ENCODE results near the gene FALEC.
"Not testable (repeated sequence)": the region's sequence is repeated elsewhere in the genome, so short reads cannot be mapped to it uniquely, and the experiment has no call there.

- not testable (repeated sequence) for TF ChIP-seq FOXK2 (IDR thresholded peaks at IDR 0.05); FOXM1 (IDR thresholded peaks at IDR 0.05; ENCODE audit: borderline replicate concordance); FOXA1 (IDR thresholded peaks at IDR 0.05)
Measured at GRCh38 chr1:150580966-150581365, 65.4 kb downstream of the FALEC start.
